ENCODE measurements around the gene LGALS9B.
"Not testable (repeated sequence)": the region's sequence is repeated elsewhere in the genome, so short reads cannot be mapped to it uniquely, and the experiment has no call there.

The LGALS9B gene

DNA sequence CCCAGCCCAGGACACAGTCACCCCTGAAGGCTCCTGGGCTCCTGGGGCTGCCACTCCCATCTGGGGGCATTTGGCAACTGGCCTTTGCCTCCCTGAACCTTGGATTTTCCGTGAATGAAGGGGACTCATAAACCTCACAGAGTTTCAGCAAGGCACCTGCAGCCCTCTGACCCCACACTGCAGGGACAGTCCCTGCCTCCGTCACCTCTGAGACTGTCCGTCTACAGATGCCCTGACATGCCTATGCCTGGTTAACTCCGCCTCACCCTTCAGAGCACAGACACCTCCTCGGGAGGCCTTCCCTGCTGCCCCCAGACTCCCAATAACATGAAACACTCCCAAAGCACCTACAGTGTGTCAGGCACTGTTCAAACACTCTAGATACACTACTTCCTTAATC lies 786 bp downstream of the LGALS9B start:
- not testable (repeated sequence) for DNase-seq

DNA sequence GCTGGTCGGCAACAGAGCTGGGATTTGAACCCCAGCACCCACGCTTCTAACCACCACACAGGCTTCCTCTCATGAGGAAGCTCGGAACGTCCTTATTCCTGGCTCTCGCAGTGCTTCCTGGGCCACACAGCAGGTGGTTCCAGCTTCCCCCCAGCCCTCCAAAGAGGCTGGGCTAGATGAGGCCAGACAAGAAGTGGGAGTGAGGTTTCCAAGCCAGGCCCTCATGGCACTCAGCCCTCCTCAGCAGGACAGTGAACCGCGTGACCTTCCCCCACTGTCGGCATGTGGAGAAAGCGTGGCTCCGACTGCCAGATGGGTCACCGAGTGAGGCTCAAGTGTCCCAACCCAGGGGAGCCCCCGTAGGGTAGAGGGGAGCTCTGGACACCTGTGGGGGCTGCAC lies 1.8 kb downstream of the LGALS9B start:
- peak in 1 of 4 experiments; percentile 2 for DNase-seq

DNA sequence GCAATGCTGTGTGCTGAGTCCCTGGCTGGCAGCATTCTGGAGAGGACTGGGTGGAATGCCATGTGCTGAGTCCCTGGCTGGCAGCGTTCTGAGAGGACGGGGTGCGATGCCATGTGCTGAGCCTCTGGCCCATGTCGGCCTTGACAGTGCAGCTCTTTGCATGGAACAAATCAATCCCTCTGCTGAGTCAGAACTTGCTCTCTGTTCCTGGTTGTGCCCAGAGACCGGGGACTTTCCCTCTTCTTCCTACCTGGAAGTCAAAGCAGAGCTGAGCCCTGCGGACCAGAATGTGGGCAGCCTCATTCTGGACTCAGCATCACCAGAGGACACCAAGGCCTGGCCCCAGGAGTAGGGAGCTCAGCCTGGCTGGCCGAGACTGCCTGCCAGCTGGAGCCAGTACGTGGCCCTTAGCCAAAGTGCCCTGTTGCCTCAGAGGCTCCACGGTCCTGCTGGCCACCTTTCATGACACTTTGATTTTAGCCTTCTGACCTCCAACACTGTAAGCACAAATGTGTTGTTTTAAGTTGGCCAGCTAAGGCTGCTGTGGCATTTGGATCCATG lies 2.4 kb downstream of the LGALS9B start:
- DNase-seq = not testable (repeated sequence)

DNA sequence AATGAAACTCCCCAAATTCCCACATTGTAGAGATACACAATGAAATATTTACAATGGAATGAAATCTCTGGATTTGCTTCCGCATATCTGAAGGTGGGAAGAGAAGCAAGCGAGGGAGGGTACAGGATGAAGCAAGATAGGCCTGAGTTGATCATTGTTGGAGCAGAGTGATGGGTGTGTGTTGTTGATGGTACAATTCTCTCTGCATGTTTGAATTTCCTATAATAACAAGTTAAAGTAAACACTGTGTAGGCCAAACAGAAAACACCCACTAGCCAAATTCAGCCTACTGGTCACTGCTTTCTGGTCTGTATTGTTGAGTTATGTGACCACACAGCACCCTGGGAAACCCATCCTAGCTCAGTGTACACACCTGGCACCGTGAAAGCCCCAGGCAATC lies 5.2 kb downstream of the LGALS9B start:
- DNase-seq = not testable (repeated sequence)

DNA sequence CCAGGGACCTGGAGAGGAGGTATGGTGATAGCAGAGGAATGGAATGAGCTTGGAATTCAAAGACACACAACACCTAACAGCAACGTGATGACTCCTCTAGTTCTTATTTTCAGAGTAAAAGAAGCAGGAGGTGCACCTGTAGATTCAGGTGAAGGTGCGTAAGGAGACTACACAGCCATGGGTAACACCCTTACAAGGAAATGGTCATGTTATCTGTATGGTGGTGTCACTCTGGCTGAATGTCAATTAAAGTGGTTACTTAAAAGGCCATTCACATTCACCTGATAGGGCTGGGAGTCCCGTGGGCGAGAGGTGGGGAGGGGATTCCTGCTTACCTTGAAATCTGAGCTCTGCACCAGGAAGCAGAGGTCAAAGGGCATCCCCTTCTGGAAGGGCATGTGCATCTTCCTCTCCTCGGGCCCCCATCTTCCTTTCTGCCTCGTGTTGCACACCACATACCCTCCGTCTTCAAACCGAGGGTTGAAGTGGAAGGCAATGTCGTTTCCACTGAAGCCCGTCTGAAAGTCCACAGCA lies 9.4 kb downstream of the LGALS9B start:
- DNase-seq = not testable (repeated sequence)

DNA sequence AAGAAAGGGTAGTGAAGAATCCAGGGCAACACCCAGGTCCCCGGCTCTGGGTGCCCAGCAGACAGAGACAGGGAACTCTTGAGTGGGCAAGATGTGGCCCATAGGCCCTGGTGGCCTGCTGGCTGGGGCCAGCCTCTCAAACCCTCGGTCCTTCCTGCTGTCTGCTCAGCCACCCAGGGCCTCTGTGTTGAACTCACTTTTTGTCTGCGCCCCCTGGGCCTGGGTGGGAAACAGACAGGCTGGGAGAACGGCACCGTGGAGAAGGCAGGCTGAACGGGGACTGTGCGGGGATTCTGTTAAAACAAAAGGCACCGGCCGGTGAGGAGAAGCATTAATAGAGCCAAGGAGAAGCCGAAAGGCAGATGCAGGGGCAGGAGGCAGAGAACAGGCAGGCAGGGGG lies 12.2 kb downstream of the LGALS9B start:
- not testable (repeated sequence) for DNase-seq

DNA sequence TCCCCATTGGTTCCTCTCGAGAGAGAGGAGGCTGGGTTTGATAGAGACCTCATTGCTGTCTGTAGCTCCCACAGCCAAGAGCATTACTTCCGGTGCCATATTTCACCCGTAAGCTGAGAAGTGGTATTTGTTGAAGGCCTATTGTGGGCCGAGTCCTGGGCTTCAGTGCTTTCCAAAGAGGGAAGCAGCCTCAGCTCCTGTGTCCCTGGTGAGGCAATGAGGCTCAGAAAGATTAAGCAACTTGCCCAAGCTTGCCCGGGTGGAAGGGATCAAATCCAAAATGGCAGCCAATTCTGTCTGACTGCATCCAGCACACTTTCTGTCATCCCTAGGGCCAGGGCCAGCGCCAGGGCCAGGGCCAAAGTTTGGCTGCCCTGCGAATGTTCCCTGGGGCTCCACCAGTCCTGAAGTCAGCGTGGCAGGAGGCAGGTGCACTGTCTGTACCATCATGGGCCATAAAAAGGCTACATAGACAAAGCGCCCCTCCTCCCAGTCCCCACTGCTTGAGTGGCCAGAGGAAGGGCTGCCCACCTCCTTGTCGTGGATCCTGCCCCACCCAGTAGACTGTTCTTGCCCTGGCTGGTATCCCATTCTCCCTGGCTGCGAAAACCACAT lies 13.4 kb downstream of the LGALS9B start:
- not testable (repeated sequence) for DNase-seq

DNA sequence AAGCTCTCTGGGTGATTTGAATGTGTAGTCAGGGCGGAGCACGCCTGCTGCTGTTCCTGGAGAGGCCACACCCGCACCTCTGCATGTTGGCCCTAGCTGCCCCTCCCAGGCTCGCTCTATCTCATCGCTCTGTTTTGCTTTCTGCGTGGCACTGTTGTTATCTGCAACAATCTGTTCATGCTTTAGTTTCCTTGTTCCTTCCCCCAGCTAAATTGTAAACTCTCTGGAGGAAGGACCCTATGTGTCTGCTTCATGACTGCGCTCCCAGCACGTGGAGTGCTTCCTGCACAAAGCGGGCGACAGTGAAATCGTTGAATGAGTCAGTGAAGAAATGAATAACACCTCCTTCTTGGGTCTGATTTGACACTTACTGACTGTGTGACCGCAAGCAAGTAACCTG lies 16.5 kb downstream of the LGALS9B start:
- DNase-seq = peak; percentile 18 to 67 (median 46)

DNA sequence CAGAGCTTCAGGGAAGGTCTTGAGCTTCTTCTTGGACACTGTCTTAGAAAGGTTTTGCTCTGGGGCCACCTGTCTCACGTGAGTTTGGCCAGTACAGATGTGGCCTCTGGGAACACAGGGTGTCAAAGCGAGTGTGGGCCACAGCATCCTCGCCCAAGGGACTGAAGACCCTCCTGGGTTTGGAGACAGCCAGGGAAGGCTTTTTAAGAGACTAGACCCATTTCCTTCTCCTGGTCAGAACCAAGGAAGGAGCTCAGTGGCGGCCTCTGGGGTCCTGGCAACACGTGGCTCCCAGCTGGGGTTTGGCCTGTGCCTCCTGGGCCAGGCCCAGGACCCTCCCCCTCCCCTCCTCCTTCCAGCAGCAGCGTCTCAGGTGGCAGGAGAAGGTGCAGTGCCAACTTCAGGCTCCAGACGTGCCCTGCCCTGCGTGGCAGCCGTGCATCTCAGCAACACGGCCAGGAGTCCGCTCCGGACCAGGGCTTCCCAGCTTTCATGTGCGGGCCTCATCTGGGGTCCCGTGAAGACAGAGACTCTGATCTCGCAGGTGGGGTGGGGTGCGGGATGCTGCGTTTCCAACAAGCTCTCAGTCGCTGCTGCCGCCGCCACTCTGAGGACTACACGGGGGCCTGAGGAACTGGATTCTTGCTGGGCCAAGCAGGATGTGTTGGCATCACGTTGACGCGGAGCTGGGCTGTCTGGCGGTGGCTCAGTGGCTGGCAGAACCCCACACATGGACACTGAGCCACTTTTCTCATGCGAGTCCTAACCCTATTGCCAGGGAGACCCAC lies 19.6 kb downstream of the LGALS9B start:
- DNase-seq = not testable (repeated sequence)

DNA sequence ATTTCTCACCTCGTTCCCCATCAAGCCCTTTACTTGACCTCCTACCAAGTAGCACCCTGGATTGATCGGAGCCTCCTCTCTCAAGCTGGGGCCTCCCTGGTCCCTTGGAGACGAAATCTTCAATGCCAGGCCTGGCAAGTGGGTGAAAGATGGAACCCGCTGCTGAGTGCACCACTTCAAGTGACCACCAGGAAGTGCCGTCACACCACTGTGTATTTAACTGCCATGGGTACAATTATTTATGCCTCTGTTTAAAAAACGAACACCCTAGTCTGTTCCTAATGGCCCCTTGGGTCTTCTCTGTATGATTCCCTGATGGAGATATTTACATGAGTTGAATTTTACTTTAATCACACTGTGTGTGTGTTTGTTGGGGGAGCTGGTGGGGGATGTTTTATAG lies 20.4 kb downstream of the LGALS9B start:
- DNase-seq = peak in 1 of 4 experiments; percentile 1

DNA sequence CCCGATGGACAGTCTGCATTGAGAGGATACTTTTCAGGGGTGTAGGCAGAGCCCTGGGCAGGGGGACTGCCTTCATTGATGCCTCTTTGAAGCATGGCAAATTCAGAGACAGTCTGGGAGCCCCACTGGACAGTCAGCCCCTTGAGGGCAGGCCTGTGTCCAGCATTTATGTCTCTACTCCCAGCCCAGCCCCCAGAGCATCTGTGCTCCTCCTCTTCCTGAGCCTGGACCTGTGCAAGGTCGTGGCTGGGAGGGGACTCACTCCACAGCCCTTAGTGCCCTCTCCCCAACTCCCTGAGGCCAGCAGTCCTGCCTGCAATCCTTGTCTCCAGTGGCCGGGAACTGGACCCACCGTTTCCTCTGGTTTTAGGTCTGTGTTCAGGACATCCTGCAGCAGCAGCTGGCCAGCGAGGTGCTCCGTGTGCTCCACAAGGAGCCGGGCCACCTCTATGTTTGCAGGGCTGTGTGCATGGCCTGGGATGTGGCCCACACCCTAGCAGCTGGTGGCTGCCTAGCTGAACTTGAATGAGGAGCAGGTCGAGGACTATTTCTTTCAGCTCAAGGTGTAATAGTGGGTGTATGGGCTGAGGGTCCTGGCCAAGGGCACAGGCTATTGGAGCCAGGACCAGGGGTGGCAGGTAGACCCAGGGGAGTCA lies 22.6 kb downstream of the LGALS9B start:
- not testable (repeated sequence) for DNase-seq

DNA sequence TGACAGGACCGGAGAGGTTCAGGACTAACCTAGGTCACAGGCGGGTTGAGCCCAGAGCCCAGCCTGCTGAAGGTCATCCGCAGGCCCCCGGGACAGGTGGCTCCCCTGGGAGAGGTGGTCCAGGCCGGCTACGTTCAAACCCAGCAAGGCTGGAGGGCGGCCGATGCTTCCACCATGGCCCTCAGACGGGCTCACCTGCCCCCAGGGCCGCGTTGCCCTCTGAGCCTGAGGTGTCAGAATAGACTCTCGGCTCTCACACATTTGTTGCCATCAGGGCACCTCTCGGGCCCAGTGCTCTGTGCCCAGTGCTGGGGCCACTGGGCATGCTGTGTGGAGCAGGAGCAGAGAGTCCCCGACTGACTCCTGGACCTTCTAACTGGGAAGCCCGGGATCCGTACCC lies 23.2 kb downstream of the LGALS9B start:
- not testable (repeated sequence) for DNase-seq

DNA sequence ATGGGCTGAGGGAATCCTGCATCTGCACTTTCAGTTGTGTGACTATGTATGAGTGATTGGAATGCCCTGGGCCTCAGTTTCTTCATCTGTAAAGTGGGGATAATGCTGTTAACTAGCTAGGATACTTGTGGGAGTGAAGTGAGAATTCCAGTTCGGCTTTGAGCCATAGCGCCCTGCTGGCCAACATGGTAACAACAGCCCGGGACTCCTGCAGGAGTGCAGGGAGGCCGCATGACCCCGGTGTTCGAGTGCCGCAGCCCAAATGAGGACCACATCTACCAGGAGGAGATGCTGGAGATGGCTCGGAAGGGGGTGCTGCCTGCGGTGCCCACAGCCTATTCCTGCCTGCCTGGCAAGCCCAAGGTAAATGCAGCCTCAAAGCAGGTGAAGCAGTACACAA lies 23.7 kb downstream of the LGALS9B start:
- DNase-seq = not testable (repeated sequence)

DNA sequence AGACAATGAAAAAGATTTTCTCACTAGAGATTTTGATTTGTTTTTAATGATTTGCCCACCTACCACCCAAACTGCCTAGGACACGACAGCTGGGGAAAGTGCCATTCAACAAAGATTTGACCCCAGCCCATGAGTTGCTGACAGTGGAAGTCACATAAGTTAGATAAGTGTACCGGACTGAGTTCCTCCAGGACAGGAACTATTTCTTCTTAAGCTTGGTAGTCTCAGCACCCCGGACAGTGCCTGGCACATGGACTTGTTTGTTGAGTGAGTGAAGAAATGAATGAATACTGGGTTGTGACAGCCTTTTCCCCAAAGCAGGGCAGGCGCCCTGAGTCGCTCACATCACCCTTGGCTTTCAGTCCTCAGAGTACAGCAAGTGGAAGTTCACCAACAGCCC lies 26.7 kb downstream of the LGALS9B start:
- peak in 2 of 4 experiments; percentile 12 to 28 for DNase-seq

DNA sequence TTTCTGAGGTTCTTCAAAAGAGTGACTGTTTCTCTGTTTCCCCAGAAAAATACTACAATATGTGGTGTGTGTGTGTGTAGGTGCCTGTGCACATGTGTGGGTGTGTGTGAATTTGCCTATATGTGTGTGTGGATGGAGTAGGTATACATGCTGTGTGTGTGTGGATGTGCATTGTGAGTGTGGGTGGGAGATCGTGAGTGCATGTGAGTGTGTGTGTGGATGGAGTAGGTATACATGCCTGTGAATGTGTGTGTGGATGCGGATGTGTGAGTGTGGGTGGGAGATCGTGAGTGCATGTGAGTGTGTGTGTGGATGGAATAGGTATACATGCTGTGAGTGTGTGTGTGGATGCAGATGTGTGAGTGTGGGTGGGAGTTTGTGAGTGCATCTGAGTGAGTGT lies 32.2 kb downstream of the LGALS9B start:
- DNase-seq = not testable (repeated sequence)

DNA sequence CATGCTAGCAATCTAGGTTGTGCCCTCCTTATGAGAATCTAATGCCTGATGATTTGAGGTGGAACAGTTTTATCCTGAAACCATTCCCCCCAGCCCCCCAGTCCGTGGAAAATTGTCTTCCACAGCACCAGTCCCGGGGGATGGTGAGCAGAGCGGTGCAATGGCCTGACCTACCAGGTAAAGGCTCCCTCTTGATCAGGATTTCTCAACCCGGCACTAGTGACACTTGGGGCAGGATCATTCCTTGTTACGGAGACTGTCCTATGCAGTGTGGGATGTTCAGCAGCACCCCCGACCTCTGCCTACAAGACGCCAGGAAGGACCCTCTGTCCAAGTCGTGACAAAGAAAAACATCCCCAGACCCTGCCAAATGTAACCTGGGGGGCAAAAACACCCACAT lies 34.0 kb downstream of the LGALS9B start:
- DNase-seq = not testable (repeated sequence)

DNA sequence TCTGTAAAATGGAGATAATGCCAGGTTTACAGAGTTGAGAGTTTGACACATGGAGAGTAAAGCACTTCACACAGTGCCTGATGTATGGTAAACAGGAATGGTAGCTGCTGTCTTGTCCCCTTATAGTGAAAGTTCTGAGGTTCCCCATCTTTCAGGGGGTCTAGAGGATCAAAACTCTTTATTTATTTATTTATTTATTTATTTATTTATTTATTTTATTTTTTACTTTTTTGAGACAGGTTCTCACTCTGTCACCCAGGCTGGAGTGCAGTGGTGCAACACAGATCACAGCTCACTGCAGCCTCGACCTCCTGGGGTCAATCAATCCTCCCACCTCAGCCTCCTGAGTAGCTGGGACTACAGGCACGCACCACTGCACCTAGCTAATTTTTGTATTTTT lies 40.1 kb downstream of the LGALS9B start:
- not testable (repeated sequence) for DNase-seq

DNA sequence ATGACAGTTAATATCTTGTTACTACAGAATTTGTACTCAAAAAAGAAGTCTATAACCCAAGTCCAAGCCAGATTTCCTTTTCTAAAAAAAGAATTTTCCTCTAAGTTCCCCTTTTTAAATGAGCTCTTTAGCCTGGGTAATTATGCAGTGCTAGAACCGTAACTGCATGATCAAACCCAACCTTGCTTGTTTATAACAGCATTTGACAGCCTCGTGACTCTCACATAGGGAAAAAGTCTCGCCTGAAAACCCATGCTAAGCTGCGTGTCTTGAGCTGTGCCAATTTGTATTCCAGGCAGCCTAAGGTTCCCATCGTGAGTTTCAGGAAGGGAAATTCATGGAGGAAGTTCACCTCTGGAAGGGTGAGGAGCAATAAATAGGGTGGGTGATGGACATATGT lies 44.5 kb downstream of the LGALS9B start:
- not testable (repeated sequence) for DNase-seq

DNA sequence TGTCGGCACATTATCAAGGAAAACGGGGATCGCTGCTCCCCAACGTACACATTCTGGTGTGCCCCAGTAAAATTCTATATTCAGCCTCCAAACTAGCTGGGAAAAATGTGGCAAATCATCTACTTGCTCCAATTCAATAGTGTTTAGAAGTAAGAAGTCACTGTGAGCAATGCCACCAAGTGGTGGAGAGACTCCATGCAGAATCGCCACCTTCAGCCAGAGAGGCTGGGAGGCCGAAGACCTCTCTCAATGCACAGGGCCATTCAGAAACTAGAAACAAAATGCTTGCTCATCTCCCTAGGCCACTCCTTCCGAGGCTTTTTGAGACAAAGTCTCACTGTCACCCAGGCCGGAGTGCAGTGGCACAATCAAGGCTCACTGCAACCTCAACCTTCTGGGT lies 48.5 kb downstream of the LGALS9B start:
- DNase-seq = not testable (repeated sequence)

DNA sequence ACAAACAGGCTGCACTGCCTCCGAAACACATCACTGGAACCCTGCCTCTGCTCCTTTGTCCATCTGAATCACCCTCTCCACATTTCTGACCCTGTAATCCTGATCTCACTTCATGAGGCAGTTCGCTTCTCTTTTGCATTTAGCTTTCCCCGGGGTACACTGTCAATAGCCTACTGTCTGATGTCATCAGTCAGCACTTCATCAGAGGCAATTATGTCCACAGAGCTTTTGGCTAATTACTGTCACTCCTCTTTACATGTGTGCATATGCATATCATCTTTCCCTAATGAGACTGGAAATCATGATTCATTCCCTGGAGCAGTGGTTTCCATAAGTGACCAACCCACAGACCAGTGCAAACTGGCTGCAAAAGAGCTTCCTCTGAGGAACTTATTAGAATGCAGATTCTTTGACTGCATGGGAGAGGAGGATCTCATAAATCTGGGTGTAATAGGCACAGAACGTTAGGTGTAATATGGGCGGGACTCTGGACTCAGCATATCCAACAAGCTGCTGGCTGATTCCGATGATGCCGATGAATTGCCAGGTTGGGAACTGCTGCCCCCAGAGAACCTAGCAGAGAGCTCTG lies 49.8 kb downstream of the LGALS9B start:
- not testable (repeated sequence) for DNase-seq

DNA sequence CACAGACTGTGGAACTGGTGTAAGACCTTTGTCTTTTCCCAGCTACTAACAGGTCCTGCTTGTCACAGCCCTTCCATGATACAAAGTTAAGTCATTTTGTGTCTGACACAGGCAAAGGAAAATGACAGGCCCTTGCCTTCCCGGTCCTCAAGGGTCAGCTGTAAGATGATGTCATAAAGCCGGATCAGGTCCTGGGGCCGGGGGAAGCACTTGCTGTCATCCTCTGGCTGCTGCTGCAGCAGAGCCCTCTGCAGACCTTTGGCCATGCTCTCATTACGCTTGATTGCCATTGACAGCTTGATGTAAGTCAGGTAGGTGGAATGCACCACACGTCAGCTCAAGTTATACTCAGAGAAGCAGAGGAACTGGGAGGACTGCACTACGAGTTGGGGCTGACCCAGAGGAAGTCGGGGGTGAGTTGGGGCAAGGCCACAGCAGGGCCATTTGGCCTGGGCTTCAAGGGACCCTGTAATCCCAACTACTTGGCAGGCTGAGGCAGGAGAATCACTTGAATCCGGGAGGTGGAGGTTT lies 50.9 kb downstream of the LGALS9B start:
- not testable (repeated sequence) for DNase-seq

DNA sequence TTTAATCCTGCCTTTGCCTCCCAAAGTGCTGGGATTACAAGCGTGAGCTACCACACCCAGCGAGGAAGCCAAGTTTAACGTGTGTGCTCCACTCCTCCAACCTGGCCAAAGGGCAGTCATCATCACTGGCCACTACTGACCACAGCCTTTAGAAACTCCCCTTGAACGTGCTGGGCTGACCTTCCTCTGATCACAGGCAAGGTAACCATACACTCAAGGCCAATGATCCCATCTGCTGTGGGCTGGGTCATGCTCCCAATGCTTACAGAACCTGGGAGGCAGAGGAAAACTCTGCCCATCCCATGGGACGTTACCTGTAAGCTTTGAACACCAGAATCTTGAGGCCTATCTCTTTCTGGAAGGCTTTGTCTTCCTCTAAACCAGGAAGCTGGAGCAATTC lies 51.9 kb downstream of the LGALS9B start:
- DNase-seq = not testable (repeated sequence)
